H1 (cell line): ENCODE data around the gene ADA.
"Not testable (repeated sequence)": the region's sequence is repeated elsewhere in the genome, so short reads cannot be mapped to it uniquely, and the experiment has no call there.

Source experiments
- ASH2L ChIP-seq: fragments of 200-600, 300-600 bp; sonication (generic); IDR thresholded peaks from one replicate; pipeline ENCODE4 v1.7.1; 2017; ENCODE audit warnings: low read length
- CTCF ChIP-seq, 3 experiments: IDR thresholded peaks; 1 replicate in 2 of 3; 2 replicates in 1 of 3; pipeline versions ENCODE4 v1.5.1 to v1.6.1; 2011; ENCODE audit warnings: low read length in 3 of 3, mild to moderate bottlenecking in 3 of 3, inconsistent platforms in 2 of 3, low read depth in 1 of 3, moderate library complexity in 1 of 3; ENCODE audit not compliant: insufficient read depth in 1 of 3; ENCODE audit errors: control extremely low read depth in 1 of 3
- JUN ChIP-seq: IDR thresholded peaks from 2 replicates; pipeline ENCODE4 v1.6.1; 2011; ENCODE audit warnings: low read depth, mild to moderate bottlenecking, improper control_type of control experiment, low read length
- SIX5 ChIP-seq: IDR thresholded peaks from 2 replicates; pipeline ENCODE4 v1.6.1; 2011; ENCODE audit warnings: mild to moderate bottlenecking, low read depth, low read length
- SP1 ChIP-seq: IDR thresholded peaks from 2 replicates; pipeline ENCODE4 v1.6.1; 2011; ENCODE audit warnings: low read depth, low read length
- TCF12 ChIP-seq: IDR thresholded peaks from 2 replicates; pipeline ENCODE4 v1.6.1; 2011; ENCODE audit warnings: low read depth, mild to moderate bottlenecking, low read length
- TEAD4 ChIP-seq: IDR thresholded peaks from 2 replicates; pipeline ENCODE4 v1.6.1; 2012; ENCODE audit warnings: low read depth, low read length, inconsistent platforms, mixed read lengths

- TF ChIP-seq CTCF (IDR thresholded peaks at IDR 0.05; ENCODE audit: control extremely low read depth in 1 of 3, insufficient read depth in 1 of 3, low read depth in 1 of 3, low read length in 3 of 3); TCF12; SIX5; ASH2L; SP1; JUN: not testable (repeated sequence)
- TF ChIP-seq TEAD4 = peak; percentile 63; the same call in 1 of the 2 replicates
Measured at GRCh38 chr20:44670851-44671250, 19.4 kb upstream of the ADA start.
